Measurements from ENCODE around the gene DBX2. TPM values are rescaled to one million over a fixed set of nuclear protein-coding genes. Genes with fewer than 3 reads are reported as not detected.

Gene DBX2
- total RNA-seq, 1 donor from 2014 or later: not detected

- Histone ChIP-seq H3K27ac (no peak overlapping the region), H3K27me3 (no peaks in the 10 kb centered on the region), H3K36me3 (no peaks in the 10 kb centered on the region), H3K9me3 (no peaks in the 10 kb centered on the region), H3K4me3 (no peak overlapping the region), H3K4me1 (no peaks in the 10 kb centered on the region)
- TF ChIP-seq, protein P1, sequence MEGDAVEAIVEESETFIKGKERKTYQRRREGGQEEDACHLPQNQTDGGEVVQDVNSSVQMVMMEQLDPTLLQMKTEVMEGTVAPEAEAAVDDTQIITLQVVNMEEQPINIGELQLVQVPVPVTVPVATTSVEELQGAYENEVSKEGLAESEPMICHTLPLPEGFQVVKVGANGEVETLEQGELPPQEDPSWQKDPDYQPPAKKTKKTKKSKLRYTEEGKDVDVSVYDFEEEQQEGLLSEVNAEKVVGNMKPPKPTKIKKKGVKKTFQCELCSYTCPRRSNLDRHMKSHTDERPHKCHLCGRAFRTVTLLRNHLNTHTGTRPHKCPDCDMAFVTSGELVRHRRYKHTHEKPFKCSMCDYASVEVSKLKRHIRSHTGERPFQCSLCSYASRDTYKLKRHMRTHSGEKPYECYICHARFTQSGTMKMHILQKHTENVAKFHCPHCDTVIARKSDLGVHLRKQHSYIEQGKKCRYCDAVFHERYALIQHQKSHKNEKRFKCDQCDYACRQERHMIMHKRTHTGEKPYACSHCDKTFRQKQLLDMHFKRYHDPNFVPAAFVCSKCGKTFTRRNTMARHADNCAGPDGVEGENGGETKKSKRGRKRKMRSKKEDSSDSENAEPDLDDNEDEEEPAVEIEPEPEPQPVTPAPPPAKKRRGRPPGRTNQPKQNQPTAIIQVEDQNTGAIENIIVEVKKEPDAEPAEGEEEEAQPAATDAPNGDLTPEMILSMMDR (IDR thresholded peaks at IDR 0.05): no peak
- intact Hi-C loops (cut with DNase I): no loop called here
- DNase-seq (ENCODE audit: low spot score in 2 of 2): no peak
These were observed 26.4 kb upstream of the DBX2 start for GRCh38 chr12:45077251-45077650.

DNA sequence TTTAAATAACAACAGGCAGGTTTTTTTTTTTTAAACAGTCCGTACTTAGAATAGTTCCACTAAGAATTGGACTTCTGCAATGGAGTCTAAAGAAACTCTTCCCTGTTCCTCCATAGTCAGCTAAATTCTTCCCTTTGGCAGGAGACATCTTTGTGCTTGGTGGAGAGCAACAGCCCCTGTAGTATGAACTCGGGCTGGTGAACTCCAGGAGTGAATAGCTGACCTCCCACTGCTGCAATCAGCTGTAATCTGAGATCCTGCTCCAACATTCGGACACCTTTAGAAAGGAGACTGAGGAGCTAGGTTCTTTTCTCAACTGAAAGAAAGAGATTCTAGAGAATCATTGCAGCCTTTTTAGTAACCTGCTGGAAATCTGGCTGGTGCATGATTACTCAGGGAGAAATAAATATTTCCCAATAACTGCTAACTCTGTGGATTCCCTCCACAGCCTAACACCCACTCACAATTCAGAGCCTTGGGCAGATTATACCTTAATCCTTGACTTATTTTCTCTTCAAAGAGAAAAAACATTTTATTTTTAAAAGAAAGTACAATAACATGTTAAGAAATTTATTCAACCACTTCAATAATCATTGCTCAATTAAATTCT is 25.6 kb upstream of the DBX2 start:
- no peak for DNase-seq (ENCODE audit: low spot score in 2 of 2)
- no peaks in the 10 kb centered on the region for H3K9me3 ChIP-seq
- TF ChIP-seq, protein P1 (IDR thresholded peaks at IDR 0.05): no peak
- intact Hi-C loops (cut with DNase I): no loop called here
- no peak overlapping the region for H3K27ac ChIP-seq
- H3K4me1 ChIP-seq: no peaks in the 10 kb centered on the region
- no peak overlapping the region for H3K4me3 ChIP-seq
- no peaks in the 10 kb centered on the region for H3K27me3 ChIP-seq
- H3K36me3 ChIP-seq: no peaks in the 10 kb centered on the region

DNA sequence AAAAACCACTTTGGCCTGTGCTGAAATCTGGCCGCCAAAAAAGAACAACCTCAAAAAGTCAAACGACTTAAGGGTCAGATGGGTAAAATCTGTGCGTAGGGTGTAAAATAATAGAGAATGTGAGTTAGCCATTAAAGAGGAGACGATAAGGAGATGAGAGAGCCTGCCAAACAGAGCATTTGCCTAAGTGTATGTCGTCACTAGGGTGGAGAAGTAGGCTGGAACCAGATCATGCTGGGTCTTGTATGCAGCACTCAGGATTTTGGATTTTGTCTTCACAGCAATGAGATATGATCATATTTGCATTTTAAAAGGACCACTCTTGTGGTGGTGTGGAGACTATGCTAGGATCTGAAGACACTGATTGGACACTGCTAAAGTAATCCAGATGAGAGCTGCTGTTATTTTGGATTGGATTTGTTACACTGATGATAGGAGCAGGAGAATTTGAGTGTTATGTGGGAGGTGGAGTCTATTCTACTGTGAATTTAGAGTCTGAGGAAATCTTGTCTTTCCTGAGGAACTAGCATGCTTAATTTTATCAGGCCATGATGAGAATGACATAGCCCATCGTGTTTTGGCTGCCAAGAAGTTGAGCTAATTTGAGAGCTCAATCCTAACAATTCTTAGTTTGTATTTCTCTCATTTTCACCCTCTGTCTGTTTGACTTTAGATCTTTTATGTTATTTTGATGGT is 24.8 kb upstream of the DBX2 start:
- Histone ChIP-seq H3K27me3 (no peaks in the 10 kb centered on the region), H3K4me3 (no peak overlapping the region), H3K36me3 (no peaks in the 10 kb centered on the region), H3K9me3 (no peaks in the 10 kb centered on the region), H3K4me1 (no peaks in the 10 kb centered on the region), H3K27ac (no peak overlapping the region)
- intact Hi-C loops (cut with DNase I): no loop called here
- DNase-seq (ENCODE audit: low spot score in 2 of 2): no peak
- TF ChIP-seq, protein P1 (IDR thresholded peaks at IDR 0.05): no peak

DNA sequence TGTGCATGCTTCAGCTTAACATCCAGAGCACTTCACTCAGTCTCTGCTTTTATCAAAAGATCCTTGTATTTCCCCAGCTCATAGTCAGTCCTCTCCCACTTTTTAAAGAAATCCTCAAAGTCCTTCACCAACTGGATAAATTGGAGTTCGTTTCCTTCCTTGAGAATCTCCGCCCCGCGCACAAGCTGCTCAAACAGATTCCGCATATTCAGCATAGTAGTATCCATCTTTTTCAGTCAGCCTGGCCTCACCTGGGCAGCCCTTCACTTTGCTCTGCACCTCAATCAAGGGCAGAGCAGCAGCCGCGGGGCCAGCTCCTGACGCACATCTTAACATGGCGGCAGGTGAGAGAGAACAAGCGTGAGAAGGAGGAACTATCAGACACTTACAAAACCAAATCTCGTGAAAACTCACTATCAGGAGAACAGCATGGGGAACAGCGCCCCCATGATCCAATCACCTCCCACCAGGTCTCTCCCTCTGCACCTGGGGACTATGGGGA is 14.3 kb upstream of the DBX2 start:
- no peaks in the 10 kb centered on the region for H3K27me3 ChIP-seq

DNA sequence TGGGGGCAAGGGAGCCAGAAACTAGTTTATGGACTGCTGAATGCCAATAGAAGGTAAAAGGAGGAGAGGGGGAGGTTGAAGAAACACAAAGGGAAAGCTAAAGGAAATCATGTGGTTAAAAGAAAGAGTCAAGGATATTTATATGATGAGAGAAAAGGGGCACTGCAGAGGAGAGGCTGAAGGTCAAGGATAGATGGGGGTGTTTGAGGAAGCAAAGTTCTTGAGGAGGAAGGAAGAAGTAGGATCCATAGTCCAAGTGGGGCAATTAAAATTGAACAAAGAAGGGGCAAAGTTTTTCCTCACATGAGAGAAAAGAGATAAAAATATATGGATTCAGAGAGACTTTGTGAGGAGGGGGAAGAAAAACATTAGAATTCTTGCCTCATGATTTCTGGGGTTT is 10.1 kb upstream of the DBX2 start:
- DNase-seq (ENCODE audit: low spot score in 2 of 2): no peak
- no peaks in the 10 kb centered on the region for H3K9me3 ChIP-seq
- no peaks in the 10 kb centered on the region for H3K36me3 ChIP-seq
- H3K4me3 ChIP-seq: no peak overlapping the region
- H3K27ac ChIP-seq: no peak overlapping the region
- TF ChIP-seq, protein P1 (IDR thresholded peaks at IDR 0.05): no peak
- H3K27me3 ChIP-seq: no peaks in the 10 kb centered on the region
- intact Hi-C loops (cut with DNase I): no loop called here
- H3K4me1 ChIP-seq: no peaks in the 10 kb centered on the region

More for the DNA sequence above, 14.3 kb upstream of the DBX2 start:
- Histone ChIP-seq H3K9me3 (no peaks in the 10 kb centered on the region), H3K4me3 (no peak overlapping the region), H3K36me3 (no peaks in the 10 kb centered on the region), H3K27ac (no peak overlapping the region), H3K4me1 (no peaks in the 10 kb centered on the region)
- DNase-seq (ENCODE audit: low spot score in 2 of 2): no peak
- intact Hi-C loops (cut with DNase I): no loop called here
- TF ChIP-seq, protein P1 (IDR thresholded peaks at IDR 0.05): no peak
